HepG2 (cell line): ENCODE measurements around the gene RASGRF1.

Experiments used
- CBFB ChIP-seq: sonication (generic); formaldehyde crosslinking; IDR thresholded peaks from 2 replicates; pipeline ENCODE4 v1.4.0; 2020; ENCODE audit warnings: missing genetic modification reagents
- CHD4 ChIP-seq: fragments of 200-600 bp; sonication (generic); IDR thresholded peaks from 2 replicates; pipeline ENCODE4 v1.7.0; 2017; ENCODE audit warnings: mild to moderate bottlenecking, low read length, borderline replicate concordance
- FOXA1 ChIP-seq, 2 experiments: fragments of 450-650 bp in 1 of 2; sonication (generic) in 1 of 2; formaldehyde crosslinking in 1 of 2; IDR thresholded peaks; 2 replicates each; pipeline versions ENCODE4 v1.4.0 to v1.6.1; 2016 to 2020; ENCODE audit warnings: missing genetic modification reagents in 1 of 2
- JUND ChIP-seq: sonication (generic); formaldehyde crosslinking; IDR thresholded peaks from 2 replicates; pipeline ENCODE4 v1.8.0; 2022; ENCODE audit warnings: mild to moderate bottlenecking, missing genetic modification reagents
- POLR2A ChIP-seq, 2 experiments: IDR thresholded peaks; 2 replicates each; pipeline ENCODE4 v1.6.1; 2011; ENCODE audit warnings: low read depth in 2 of 2, low read length in 2 of 2, mild to moderate bottlenecking in 1 of 2, moderate library complexity in 1 of 2; ENCODE audit not compliant: insufficient read depth in 1 of 2
- SUZ12 ChIP-seq: fragments of 150-350 bp; IDR thresholded peaks from 2 replicates; pipeline ENCODE4 v1.6.1; 2014; ENCODE audit warnings: low read depth, low read length
- TAF1 ChIP-seq: sonication (generic); formaldehyde crosslinking; IDR thresholded peaks from 2 replicates; pipeline ENCODE4 v1.4.0; 2020; ENCODE audit warnings: missing genetic modification reagents
- TAF15 ChIP-seq: fragments of 200-400 bp; formaldehyde crosslinking; IDR thresholded peaks from one replicate; pipeline ENCODE4 v1.6.1; 2018; ENCODE audit warnings: mild to moderate bottlenecking, low read depth, low read length; ENCODE audit not compliant: poor library complexity, severe bottlenecking
- ZNF253 ChIP-seq: sonication (generic); formaldehyde crosslinking; IDR thresholded peaks from 2 replicates; pipeline ENCODE4 v1.8.0; 2022; ENCODE audit warnings: mild to moderate bottlenecking, missing genetic modification reagents, borderline replicate concordance
- ZNF331 ChIP-seq: sonication (generic); formaldehyde crosslinking; IDR thresholded peaks from 2 replicates; pipeline ENCODE4 v1.4.0; 2020; ENCODE audit warnings: missing genetic modification reagents
- ZNF549 ChIP-seq: sonication (generic); formaldehyde crosslinking; IDR thresholded peaks from 2 replicates; pipeline ENCODE4 v1.5.0; 2020; ENCODE audit warnings: missing genetic modification reagents
- TF ChIP-seq, protein P1 (sequence below): sonication (generic); formaldehyde crosslinking; IDR thresholded peaks from 2 replicates; pipeline ENCODE4 v1.5.0; 2020; ENCODE audit warnings: mild to moderate bottlenecking, missing genetic modification reagents, moderate library complexity
- TF ChIP-seq, protein P2 (sequence below): IDR thresholded peaks from 2 replicates; pipeline ENCODE4 v1.6.1; 2012; ENCODE audit warnings: inconsistent platforms

DNA sequence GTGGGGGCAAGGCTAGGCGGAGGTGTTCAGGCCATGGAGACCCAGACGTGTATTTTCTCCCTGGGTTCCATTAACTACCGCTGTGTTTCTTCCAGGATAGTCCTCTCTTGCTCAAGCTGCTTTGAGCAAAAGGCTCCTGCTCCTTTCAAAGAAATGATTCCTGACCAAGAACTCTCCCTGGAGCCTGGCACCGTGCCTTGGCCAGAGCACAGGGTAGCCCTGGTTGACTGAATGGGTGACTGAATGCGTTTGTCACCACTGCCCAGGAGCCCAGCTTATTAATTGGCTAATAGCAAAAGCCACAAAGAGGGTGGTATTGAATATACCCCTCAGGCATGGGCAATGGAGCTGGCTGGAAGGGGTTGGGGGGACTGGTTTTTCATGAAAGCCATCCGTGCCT is 13.9 kb downstream of the RASGRF1 start:
- no peak for TF ChIP-seq ZNF253 (CRISPR knock-in tag)
- TF ChIP-seq POLR2A (IDR thresholded peaks at IDR 0.05; ENCODE audit: insufficient read depth in 1 of 2, low read depth in 2 of 2, low read length in 2 of 2) = no peak
- no peak for TF ChIP-seq CBFB
- TF ChIP-seq, protein P1, sequence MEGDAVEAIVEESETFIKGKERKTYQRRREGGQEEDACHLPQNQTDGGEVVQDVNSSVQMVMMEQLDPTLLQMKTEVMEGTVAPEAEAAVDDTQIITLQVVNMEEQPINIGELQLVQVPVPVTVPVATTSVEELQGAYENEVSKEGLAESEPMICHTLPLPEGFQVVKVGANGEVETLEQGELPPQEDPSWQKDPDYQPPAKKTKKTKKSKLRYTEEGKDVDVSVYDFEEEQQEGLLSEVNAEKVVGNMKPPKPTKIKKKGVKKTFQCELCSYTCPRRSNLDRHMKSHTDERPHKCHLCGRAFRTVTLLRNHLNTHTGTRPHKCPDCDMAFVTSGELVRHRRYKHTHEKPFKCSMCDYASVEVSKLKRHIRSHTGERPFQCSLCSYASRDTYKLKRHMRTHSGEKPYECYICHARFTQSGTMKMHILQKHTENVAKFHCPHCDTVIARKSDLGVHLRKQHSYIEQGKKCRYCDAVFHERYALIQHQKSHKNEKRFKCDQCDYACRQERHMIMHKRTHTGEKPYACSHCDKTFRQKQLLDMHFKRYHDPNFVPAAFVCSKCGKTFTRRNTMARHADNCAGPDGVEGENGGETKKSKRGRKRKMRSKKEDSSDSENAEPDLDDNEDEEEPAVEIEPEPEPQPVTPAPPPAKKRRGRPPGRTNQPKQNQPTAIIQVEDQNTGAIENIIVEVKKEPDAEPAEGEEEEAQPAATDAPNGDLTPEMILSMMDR (CRISPR knock-in tag) = no peak
- TF ChIP-seq FOXA1 (IDR thresholded peaks at IDR 0.05) = no peak
- no peak for TF ChIP-seq FOXA1 (CRISPR knock-in tag; IDR thresholded peaks at IDR 0.05)
- no peak for TF ChIP-seq JUND (CRISPR knock-in tag)
- no peak for TF ChIP-seq ZNF331 (CRISPR knock-in tag)
- TF ChIP-seq, protein P2, sequence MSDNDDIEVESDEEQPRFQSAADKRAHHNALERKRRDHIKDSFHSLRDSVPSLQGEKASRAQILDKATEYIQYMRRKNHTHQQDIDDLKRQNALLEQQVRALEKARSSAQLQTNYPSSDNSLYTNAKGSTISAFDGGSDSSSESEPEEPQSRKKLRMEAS = no peak
- TF ChIP-seq SUZ12 = no peak
- no peak for TF ChIP-seq TAF15
- no peak for TF ChIP-seq TAF1
- no peak for TF ChIP-seq ZNF549 (CRISPR knock-in tag)
- no peak for TF ChIP-seq CHD4
